Stimulated activated CD8-positive, alpha-beta memory T cell treated with anti-CD3 and anti-CD28 coated beads, Interleukin-15, amount 100 ng/mL, for 4 hours (primary cell): ENCODE results near the gene PTPRU.
"Not testable (repeated sequence)": the region's sequence is repeated elsewhere in the genome, so short reads cannot be mapped to it uniquely, and the experiment has no call there.

ENCODE experiments used
- DNase-seq, 2 donors: peaks; one replicate each; pipeline ENCODE4 v3.0.0-alpha.2; 2020; ENCODE audit warnings: low read depth in 2 of 2

The PTPRU gene

DNA sequence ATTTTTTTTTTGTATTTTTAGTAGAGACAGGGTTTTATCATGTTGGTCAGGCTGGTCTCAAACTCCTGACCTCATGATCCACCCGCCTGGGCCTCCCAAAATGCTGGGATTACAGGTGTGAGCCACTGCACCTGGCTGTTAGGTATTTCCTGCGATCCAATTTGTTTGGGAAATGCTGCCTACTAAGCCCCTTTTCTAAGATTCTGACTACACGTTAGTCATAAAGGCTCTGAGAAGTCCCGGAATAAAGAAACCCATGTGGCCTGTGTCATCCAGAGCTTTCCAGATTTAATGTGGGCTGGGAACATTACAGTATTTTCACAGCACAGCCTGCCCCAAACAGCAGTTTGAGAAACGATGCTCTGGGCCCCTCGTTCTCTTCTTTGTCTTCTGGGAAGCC lies 14.1 kb upstream of the PTPRU start:
- not testable (repeated sequence) for DNase-seq

DNA sequence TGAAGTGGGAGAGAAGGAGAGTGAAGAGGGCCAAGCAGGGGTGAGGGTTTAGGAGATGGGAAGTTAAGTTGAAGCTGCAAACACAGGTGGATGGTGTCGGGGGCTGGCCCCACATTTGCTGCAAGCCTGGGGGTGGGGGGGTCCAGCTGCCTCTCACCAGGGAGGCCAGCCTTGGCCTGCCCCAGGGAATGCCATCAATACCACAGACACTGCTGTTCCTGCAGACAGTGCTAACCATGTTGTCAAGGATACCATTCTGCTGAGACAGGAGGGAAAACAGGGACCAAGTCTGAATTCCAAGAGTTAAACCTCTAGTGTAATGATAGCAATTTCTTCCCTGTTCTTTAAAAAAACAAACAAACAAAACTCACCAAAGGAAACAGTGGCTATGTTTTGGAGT lies 13.6 kb upstream of the PTPRU start:
- no peak for DNase-seq

DNA sequence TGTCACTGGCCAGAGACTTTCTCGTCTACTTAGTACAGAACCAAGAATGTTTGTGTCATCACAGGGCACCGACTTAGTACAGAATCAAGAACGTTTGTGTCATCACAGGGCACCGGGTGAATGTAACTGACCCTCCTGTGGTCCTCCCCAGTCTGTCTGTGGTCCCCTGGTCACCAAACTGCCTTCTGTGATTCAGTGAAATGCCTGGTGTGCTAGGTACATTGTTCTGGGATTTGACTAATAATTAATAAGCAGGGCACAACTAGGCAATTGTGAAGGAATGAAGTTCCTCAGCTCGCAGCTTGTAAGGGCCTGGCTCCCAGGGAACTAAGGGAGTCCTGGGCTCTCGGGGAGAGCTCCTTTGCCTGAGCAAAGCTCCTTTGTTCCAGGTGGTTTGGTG lies 12.8 kb upstream of the PTPRU start:
- DNase-seq = no peak

DNA sequence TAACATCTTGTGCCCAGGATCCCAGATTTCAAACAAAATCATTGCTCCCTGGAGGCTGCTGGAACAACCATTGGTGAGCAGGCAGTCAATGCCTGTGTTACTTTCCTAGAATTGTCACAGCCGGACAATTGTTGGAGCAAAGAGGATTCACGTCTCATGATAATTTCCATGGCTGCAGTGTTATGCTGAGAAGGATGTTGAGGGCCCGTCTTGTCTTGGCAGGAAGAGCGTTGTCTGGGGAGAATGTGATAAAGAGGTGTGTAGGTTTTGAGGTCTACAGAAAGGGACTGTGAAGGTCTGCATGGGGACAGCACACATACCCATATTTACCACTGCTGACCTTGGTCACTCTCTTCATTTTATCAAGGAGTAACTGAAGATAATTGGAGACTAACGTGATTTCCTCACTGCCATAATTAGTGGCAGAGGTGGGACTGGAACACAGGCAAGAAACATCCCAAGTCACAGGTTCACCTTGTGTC lies 11.9 kb upstream of the PTPRU start:
- DNase-seq = no peak

DNA sequence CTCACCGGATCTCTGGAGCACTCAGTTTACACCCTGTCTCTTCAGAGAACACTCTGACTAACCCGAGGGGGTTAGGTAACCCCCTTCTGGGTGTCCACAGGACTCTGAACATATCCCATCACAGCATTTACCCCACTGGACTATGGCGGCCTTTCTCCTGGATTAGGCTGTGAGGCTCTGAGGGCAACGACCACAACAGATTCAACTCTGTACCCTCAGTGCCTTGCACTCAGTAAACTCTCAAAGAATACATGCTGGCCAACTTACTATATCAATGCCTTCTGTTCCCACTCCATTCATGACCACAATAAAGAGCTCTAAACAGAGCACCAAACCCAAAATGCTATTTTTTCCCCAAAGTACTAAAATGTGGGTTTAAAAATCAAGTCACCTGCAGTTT lies 11.0 kb upstream of the PTPRU start:
- DNase-seq = no peak

DNA sequence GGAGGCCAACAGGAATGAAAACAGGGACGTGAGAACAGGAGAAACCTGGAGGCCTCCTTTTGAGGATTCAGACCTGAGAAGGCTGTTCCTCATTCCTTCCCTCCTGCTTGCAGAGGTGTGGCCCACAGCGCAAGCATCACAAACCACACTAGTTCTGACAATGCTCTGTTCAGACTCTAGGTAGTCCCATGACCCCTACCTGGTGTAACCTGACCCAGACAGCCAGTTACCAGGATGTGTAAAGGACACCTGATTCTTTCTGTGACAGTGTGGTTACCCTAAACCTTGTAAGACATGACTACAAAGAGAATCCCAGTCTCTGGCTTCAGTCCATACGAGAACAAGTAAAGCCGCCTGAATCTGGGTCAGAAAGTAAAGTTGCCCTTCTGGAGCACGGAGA lies 8.8 kb upstream of the PTPRU start:
- no peak for DNase-seq

DNA sequence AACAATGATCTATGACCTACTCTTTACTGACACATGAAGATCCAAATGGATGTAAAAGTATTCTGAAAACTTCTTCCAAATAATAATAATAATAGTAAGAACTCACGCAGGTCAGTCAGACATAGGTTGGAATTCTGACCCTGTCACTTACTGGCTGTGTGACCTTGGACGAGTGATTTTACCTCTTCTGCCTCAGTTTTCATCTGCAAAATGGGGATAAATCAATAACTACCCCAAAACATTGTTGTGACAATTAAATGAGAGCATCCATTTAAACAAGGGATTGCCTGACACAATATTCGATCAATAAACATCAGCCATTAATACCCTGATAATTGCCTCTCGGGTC lies 6.1 kb upstream of the PTPRU start:
- DNase-seq = no peak

DNA sequence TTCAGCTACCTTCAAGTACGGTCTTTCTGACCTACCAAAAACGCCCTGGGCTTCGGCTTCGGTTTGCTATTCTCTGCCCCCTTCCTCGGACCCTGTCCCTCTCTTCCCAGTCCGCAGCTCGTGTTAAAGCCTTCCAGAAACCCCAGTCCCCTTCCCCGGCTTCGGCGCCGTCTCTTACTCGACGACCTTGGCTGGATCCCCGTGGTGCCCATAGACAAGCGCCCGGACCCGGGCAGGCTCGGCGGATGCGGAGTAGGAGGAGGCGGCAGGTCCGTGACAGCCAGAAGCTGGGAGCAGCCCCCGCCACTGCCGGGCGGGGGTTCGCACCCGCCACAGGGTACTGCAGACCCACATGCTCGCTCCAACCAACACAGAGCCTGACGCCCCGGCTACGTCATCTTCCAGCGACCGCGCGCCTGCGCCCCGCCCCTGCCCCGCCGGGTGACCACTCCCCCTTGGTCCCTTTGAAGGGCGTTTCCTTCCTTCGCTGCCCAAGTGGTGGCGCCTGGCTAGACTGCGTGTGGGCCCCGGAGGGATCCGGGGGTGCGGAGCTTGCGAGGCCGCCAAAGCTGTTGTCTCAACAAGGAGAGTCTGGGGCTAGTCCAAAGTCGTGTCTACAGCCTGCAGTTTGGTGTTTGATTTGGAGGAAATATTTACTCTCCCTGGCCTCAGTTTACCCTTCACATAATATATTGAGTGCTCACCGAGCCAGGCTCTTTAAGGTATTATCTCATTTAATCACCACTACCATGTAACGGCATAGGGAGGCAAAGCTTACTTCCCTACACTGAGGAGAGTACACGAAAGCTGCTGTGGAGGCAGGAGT lies 5.6 kb upstream of the PTPRU start, which contains the start of gene MECR:
Gene MECR, minus strand, starts transcription at position 382 of the 826 bp plus-strand sequence. Its CDS starts 28 bp downstream, at position 354.
- DNase-seq = peak; percentile 90 to 91

DNA sequence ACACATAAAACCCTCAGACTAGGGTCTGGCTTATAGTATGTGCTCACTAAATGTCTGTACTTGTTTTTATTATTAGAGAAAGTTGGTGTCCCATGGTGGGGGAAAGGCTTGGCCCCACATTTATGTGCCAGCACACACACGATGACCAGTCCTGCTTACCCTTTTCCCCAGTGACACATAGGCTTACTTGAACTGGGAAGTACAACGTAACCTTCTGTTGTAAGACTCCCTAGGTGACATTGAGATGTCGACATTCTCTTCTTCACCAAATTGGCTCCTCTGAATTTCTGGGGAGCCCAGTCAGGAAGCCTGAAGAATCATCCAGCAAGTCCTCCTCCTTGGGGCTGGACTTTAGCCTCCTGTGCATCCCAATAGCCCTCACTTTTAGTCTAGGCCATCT lies 3.9 kb upstream of the PTPRU start:
- no peak for DNase-seq

DNA sequence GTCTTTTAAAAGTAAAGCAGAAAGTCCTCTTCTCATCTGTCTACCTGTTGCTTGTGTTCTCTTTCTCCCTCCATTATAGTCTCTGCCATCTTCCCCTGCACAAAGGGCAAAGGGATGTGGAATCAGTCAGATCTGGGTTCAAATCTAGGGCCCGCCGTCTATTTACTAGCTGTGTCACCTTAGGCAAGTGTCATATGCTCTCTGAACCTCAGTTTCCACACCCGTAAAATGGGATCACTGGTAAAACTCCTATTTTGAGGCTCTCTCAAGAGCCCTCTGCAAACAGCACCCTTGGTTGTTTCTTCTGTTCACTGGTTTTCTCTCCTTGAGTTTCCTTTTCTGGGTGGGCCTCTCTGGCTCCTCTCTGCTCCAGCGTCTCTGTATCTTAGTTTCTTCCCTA lies 2.6 kb upstream of the PTPRU start:
- no peak for DNase-seq

DNA sequence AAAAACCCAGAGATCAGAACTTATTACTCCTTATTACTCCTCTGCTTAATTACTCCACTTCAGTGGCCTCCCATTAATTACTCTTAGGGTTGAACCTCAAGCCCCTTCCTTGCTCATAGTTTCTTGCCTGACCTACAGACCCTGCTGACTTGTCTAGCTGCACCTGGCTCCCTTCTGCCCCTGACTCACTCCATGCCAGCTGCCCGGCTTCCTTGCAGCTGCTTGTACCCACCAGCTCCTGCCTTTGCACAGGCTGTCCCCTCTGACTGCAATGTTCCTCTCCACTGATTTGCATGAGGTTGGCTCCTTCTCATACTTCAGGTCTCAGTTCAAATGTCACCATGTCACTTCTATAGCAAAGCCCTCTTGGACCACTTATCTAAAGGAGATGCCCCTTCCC lies 1.9 kb upstream of the PTPRU start:
- no peak for DNase-seq

DNA sequence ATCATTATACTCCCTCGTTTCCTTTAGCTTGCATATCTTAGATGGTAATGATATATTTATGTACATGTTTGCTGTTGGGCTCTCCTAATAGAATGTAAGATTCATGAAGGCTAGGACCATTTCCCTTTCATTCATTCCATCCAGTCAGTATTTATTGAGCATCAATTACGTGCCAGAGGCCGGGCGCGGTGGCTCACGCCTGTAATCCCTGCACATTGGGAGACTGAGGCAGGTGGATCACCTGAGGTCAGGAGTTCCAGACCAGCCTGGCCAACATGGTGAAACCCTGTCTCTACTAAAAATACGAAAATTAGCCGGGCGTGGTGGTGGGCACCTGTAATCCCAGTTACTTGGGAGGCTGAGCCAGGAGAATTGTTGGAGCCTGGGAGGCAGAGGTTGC lies 1.4 kb upstream of the PTPRU start:
- DNase-seq = not testable (repeated sequence)

DNA sequence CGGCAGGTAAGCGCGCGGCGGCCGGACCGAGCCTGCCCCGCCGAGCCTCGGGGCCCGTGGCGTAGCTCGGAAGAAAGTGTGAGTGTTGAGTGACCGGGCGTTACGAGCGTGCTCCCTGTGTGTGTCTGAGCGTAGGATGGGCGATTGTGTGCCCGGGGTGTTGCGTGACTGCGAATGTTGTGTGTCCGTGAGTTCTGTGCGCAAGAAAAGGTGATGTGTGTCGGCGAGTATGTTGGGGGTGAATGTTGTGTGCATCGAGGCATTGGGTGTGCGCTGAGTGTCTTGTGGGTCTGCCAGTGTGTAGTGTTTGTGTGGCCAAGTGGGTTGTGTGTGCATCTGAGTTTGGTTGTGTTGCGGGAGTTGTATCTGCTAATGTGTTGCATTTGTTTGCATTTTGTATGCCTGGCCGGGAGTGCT lies 398 bp downstream of the PTPRU start:
- DNase-seq = no peak

DNA sequence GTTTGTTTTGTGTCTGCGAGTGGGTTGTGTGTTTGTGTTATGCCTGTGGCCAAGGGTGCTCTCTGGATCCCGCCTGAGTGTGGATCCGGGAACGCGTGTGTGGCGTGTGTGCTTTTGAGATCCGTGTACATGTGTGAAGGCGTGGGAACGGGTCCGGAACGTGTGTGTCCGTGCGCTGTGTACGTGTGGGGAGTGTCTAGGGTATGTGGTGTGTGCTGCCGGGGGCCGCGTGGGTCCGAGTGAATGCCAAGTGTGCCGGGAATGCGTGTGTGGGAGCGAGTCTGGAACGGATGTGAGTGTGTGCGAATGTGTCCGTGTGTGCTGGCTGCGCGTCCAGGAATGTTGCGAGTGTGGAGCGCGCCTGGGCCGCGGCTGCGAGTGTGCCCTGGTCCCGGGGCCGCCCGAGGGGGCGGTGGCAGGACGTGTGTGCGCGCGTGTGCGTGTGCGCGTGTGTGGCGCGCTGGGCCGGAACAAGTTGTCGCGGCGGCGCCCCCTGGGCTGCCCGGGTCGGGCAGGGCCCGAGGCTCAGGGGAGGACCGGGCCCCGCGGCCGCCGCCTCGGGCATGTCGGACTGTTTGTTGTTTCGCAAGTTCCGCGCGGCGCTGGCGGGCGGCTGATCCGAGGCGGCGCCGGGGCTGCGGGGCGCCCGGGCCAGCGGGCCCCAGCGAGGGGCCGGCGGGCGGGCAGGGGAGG lies 953 bp downstream of the PTPRU start:
- no peak for DNase-seq

DNA sequence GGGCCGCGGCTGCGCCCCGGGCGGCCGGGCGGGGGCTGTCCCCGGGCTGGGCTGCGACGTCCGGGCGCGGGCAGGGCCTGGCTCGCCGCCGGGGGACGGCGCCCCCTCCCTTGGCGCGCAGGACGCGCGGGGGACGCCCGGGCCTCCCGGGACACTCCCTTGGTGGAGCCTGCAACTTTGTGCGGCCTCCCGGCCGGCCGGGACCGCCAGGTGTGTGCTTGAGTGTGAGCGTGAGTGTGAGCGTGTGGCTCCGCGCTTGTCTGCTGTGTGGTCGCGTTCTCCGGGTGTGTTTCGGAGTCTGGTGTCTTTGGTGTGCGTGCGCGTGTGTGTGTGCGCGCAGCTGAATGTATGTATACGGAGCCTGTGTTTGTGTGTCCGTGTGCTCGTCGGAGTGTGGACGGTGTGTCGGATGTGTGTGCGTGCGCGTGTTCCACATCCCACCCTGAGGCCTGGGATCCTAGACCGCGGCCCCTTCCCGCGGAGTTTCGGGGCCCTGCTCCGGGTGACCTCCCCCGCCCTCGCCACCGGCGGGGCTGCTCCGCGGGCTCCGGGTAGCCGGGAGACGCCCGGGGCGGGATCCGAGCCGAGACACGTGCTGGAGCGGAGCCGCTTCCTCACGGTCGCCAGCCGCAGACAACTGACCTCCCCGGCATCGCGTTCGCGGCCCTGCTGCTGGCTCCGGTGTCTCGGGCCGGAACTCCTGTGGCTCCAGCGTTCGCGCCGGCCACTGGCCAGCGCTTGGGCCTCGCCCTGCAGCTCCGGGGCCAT lies 1.7 kb downstream of the PTPRU start:
- DNase-seq = no peak

DNA sequence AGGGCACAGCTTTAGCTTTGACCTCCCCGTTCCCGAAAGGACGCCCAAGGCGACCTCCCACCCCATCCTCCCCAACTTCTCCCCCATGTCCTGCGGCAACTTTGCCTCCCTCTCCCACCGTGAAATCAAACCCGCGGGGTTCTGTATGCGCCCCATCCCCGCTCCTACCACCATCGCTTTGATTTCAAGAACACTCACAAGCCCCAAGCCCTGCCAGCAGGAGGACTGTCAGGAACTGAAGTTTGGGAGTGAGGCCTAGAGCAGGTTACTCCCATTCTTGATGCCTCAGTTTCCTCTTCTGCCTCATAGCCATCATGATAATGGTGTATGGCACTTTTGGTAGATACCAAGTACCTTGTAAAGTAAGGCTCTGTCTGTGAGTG lies 2.3 kb downstream of the PTPRU start:
- DNase-seq = no peak

DNA sequence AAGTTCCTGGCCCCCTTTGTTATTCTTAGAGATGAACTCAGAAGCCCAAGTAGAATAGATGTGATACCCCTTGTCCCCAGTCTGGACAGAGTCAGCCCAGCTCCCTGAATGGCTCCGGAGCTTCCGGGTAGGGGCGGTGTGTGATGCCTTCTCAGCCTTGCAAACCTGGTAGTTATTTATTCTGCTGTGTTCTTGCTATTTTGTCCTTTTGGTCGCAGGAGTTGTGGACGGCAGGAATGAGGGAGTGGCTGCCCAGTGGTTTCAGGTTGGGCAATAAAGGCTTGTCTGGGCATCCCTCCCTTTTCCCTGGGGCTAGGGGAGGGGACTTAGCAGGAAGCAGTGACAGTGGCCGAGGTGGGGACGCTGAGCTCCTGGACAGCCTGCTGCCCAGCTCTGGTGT lies 2.8 kb downstream of the PTPRU start:
- no peak for DNase-seq

DNA sequence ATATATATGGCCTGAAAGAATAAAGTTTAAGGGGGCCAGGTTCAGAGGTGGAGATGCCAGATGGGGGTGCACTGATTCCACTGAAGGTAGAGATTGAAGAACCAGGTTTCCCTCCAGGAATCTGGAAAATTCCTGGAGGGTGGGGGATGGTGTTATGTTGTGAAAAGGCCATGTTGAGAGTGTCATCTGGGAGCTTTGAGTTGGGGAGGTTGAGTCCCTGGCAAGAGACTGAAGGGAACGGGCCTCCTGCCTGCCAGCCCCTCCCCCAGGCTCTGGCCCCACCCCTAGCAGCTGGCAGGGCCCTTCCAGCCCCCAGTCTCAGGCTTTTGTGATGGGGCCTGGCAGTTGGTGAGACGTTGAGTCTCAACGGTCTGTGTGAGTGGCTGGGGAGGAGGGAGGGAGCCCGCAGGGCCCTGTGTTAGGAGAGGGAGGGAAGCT lies 4.1 kb downstream of the PTPRU start:
- DNase-seq = no peak

DNA sequence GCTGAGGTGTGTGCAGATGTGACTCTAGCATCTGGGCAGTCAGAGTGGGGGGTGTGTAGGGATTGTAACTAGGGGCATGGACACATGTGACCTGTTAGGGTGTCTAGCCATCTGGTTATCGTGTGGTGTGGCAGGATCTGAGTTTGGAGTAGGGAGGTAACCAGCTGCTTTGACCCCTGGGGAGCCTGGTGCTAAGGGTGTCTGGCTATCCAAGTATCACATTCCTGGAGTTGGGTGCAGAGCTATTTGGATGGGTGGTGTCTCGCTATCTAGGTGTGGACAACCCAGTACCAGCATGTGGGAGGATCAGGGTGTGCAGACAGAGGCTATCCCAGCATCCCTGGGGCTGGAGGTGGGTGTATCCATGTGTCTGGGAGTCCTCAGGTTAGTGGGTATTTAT lies 4.7 kb downstream of the PTPRU start:
- DNase-seq = no peak

DNA sequence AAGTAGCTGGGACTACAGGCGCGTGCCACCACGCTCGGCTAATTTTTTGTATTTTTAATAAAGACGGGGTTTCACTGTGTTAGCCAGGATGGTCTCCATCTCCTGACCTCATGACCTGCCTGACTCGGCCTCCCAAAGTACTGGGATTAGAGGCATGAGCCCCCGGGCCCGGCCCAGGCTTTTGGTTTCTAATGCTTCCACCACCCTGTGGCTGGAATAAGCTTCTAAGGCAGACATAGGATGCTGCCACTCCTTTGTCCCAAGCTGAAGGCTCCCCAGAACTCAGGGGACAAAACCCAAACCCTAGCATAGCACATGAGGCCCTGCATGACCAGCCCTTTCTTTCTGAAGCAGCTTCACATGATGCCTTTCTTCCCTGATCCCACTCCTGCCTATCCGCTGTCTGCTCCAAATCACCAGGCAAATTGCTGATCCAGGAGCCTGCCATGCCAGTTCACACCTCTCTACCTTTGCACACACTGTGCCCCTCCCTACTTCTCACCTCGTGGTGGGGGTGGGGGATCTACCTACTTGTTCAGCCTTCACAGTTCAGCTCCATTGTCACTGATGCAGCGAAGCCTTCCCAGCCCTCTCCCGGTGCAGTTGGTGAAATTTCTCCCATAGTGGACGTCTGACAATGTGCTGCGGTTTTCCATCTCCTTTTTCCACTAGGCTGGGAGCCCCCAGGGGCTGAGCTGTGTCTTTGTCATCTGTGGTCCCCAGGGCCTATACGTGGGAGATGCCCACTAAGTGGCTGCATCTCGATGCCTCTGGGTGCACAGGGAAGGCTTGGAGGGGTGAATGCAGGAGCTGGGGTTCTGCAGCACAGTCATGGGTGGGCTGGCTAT lies 6.9 kb downstream of the PTPRU start:
- DNase-seq = no peak

DNA sequence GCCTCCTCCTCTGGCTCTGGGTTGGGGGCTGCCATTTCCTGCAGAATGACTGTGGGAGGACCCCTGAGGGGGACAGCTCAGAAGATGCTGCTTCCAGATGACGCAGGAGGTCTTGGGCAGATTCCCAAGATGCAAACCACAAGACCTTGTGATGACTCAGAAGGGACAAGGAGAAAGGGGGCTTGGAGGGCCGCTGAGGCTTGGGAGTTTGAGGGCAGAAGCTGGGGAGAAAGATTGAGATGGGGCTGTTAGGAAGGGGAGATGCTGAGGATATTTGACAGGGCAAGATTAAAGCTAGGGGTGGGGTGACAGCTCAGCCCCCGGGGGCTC lies 7.5 kb downstream of the PTPRU start:
- DNase-seq = no peak

DNA sequence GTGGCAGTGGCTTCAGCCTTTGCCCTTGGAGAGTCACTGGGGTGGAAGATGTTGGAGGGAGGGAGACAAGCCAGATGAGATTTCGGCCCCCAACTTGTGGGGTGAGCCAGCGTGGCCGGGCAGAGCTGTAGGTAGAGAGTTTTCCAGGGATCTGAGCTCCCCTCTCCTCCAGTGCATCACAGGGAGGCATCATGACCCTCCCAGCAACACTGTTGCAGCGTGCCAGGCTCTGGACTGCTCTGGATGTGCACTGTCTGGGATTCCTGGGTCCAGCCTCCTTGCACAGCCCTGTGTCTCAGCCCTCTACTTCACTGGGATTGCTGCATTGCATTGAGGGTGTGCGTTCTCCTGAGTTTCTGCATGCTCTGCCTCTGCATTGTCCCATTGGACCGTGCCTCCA lies 8.9 kb downstream of the PTPRU start:
- no peak for DNase-seq
